EL (cell line): ENCODE measurements around the gene DLG5.
A peak's percentile ranks its signal among the peaks of the same experiment; 100 is the strongest.
"Not testable (repeated sequence)": the region's sequence is repeated elsewhere in the genome, so short reads cannot be mapped to it uniquely, and the experiment has no call there.

Experiments
- DNase-seq: peaks from one replicate; pipeline ENCODE4 v3.0.0-alpha.2; 2016

The DLG5 gene

DNA sequence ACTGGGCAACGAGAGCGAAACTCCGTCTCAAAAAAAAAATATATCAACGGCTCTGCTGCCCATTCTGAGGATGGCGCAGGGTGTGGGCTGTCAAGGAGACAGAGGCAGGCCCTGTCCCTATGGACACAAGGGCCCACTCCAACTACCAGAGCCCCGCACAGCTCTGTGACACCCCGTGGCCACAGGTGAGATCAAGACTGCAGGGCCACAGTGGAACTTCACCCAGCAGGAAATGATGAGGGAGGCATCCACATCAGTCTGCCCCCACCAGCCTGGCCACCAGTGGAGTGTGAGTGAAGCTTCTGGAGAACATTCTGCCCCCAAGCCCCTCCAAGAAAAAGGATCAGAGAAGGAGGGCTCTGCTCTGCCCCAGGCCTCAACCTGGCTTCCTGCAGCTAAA lies 136.7 kb downstream of the DLG5 start:
- DNase-seq, result no peak

DNA sequence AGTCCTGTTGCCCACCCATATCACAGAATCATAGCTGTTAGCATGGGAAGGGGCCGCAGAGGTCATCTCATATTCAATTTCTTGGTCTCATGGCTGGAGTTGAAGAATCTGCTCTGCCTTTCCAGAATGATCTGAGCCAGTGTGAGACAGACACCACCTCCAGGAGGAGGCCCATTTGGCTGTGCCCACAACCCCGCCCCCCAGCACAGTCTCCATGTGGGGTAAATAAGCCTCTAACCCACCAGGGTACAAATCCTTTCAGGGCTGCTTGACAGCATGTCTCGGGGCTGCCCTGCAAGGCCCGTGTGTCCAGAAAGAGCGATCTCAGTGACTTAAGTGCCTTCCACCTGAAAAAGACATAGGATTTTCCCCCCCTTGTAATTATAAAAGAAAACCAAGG lies 137.5 kb downstream of the DLG5 start:
- DNase-seq, result no peak

DNA sequence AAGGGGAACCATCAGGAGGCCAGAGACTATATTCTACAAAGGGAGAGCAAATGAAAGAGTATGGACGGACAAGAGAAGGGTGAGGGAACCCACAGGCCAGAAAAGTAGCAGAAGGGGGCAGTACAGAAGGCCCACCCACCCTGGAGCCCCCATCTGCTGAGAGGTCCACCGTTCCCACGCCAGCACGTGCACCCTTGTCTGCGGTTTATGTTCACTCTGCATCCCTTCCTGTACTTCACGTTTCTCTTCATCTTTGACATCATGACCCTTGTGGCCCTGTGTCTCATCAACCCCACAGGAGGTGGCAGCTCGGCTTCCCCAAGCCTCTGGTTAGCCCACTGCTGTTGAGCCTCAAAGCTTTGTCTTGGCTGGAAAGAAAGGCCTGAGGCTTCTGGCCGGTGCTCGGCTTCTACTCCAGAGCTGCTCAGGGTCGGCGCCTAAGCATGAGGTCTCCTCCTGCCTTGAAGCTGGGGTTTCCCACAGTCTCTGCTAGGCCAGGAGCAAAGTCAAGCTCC lies 138.0 kb downstream of the DLG5 start:
- DNase-seq, result no peak

DNA sequence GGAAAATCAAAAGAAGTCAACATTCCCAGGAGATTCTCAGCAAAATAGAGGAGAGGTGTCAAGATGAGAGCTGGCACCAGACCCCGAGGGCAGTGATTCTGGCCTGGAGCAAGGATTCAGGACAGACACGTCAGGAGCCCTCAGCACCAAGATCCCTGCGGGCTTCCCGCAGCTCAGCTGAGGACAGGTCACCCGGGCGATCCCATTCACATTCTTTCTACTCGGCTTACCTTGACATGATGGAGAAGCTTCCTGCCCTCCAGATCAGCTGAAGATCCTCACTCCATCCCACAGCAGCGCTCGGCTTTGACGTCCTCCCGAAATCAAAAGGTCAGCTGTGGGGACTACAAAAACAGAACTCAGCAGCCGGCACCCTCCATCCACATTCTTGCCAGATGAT lies 139.1 kb downstream of the DLG5 start:
- DNase-seq, result no peak

DNA sequence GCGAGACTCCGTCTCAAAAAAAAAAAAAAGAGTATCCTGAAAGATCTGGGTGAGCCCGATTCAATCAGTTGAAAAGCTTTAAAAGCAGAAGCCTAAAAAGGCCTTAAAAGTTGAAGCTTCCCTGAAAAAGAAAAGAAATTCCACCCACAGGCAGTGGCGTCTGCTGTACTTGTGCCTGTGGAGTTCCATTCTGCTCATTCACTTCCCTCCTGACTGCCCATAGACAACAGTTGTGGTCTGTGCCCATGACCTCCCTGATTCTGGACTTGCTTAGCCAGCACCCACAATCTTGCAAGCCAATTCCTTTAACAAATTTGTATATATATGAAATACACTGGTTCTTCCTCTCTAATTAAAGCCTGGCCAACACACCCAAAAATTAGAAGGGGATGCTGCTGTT lies 141.7 kb downstream of the DLG5 start:
- peak; percentile 80 for DNase-seq

DNA sequence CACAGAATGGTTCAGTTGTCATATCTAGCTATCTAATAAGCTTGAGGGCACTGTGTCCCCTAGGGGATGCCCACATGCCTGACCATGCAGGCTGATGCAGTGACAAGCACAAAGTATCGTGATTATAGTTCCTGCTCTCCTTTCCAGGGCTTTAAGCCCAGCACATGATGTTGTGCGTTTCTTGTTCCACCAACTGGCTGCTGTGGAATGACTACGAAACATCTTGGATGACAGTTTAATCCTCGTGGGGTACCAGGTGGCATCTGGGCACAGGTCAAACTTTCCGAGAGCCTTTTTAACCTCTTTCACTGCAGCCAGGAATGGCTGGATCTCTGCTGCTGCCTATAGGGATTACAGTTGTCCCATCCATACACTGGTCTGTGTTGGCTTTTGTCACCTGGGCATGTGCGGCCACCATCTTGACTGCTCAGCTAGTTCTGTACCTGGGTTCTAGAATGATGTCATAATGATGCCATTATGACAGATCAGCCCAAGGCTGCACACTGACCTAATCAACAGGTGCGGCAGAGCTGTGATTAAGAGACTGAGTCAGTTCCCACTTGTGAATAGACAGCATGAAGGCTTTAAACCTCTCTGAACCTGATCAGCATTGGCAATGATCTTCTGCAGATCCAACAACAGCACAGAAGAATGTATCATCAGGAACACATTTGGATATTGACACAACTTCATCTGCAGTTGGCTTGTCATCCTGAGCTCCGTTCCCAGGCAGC lies 144.1 kb downstream of the DLG5 start:
- no peak for DNase-seq

DNA sequence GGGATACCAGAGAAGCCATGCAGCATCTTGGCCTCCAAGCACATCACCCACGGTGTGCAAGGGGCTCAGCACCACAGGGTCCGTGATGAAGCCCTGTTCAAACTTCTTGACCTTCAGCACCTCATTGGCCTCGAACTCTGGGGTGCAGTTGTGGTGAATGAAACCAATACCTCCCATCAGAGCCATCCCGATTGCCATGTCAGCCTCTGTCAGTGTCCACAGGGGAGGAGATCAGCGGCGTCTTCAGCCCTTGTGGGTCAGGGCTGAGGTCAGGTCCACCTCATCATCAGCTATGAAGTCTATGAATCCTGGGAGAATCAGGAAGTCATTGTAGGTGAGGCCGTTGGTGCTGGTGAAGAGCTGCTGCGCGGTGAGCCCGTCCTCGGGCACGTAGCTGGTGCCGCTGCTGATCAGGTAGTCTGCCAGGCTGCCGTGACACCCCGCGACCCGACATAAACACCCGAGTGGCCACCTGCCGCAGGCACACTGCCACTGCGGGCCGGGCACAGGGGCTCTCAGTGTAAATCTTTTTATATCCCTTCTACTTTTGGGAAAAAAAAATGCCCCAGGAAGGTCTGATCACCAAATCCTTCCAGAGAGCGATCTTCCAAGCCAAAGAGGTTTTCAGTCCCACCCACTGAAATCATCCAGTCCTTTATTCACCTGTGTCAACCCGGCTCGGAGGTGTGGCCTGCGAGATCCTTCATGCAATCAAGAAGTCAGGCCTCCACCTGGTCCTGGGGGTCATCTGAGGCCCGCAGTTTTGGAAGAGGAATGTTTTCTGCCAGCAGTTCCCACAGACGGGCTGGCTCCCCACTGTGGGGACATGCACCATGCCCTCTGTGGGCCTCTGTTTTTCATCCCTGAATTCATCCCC lies 144.9 kb downstream of the DLG5 start:
- DNase-seq, result no peak

DNA sequence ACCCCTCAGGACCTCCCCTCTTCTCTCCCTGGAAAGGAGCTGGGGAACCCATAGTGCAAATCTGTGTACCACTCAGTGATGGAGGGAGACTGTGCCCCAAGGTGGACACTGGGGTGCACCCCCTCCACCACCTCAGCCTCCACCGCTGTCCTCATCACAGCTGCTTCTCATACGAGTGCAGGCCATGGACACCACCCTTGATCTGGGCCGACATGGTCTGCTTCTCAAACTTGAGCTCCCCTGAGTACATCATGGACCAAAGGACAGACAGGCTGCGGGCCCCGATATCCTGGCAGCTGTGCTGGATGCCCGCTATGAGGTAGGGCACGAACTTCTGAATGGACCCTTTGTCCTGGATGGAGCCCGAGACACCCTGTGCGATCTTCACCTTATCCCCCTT lies 146.4 kb downstream of the DLG5 start:
- DNase-seq, result no peak

DNA sequence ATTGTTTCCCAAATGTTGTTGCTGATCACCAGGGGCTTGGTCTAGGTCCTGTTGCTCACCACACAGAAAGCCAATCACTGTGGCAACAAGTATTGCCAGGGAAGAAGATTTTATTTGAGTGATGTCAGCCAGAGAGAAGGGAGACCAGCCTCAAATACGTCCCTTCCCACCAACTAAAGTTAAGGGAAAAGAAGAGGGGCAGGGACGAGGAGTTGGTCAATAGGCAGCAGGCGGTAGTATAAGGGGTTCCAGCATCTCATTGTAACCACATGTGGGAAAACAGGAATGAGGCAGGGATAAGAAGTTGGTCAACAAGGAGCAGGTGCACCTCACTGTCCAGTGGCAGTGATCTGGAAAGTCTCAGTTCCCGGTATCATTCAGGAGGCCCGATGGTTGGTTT lies 150.1 kb downstream of the DLG5 start:
- no peak for DNase-seq

DNA sequence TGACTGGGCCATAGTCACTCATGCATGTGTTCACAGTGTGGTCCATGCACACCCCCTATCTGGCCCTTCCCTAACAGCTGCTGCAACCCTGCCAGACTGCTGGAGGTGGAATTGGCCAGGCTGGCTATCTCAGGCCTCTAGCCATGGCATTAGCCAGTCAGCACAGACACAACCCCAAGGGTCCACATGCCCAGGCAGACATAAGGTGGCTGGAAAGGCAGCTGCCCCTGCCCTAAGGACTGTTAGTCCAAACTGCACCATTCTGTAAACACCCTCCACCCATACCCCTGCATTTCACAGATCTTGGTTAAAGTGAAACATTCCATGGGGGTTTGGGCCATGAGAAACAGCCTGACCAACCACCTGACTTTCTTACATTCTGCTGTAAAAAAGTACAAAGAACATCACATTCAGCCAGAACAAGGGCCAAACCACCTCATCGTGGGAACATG lies 151.6 kb downstream of the DLG5 start:
- DNase-seq, result no peak

DNA sequence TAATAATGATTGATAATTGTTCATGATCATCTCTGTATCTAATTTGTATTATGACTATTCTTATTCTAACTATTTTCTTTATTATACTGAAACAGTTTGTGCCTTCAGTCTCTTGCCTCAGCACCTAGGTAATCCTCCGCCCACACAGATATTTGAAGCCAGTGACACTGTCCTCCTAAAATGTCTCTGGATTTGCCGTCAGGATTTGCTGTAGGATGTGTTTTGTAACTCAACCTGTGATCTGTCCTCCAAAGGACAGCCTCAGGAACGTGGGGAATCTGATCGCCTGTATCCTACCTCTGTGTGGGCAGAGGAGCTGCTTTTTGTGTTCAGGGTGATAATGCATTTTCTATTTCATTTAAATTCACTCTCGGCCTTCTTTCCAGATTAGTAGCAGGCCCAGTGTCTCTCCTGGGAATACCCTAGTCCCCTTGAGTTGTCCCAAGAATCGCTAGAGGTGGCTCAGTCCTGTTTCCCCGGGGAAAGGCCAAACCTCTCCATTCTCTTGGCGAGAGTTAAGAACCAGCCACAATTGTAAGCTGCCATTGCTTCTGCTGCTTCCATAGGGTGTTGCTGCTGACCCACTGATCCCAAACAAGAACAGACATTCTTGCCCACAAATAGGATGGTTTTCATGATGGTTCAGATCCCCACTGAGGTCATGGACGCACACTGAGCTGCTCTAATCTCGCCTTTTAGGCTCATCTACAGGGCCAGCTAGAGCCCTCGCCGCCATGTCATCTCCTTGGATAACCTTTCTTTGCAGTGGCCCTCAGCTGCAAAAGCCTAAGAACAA lies 152.7 kb downstream of the DLG5 start:
- no peak for DNase-seq

DNA sequence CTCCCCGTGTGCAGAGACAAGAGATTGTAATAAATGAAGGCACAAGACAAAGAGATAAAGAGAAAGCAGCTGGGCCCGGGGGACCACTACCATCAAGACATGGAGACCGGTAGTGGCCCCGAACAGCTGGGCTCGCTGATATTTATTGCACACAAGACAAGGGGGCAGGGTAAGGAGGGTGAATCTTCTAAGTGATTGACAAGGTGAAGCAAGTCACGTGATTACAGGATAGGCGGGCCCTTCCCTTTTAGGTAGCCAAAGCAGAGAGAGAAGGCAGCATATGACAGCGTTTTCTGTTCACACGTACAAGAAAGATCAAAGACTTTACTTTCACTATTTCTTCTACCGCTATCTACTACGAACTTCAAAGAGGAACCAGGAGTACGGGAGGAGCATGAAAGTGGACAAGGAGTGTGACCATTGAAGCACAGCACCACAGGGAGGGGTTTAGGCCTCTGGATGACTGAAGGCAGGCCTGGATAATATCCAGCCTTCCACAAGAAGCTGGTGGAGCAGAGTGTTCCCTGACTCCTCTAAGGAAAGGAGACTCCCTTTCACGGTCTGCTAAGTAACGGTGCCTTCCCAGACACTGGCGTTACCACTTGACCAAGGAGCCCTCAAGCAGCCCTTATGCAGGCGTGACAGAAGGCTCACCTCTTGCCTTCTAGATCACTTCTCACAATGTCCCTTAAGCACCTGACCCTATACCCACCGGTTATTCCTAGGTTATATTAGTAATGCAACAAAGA lies 153.5 kb downstream of the DLG5 start:
- DNase-seq, result not testable (repeated sequence)

DNA sequence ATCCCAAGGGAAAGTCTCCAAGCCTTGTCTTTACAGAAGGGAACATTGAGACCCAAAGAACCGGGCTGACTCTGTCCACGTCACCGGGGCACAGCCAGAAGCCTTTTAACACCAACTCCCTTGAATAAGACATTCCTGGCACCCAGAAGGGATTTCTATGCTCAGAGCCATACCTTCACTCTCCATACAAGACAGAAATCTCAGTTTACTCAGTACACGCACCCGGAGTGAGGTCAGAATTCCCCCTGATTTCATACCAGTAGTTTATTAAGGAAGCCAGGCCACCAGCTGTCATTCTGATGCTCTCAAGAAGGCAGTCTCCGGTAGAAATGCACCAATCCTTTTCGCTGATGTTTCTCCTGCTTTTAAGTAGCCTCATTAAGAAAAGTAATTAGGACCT lies 154.7 kb downstream of the DLG5 start:
- no peak for DNase-seq

DNA sequence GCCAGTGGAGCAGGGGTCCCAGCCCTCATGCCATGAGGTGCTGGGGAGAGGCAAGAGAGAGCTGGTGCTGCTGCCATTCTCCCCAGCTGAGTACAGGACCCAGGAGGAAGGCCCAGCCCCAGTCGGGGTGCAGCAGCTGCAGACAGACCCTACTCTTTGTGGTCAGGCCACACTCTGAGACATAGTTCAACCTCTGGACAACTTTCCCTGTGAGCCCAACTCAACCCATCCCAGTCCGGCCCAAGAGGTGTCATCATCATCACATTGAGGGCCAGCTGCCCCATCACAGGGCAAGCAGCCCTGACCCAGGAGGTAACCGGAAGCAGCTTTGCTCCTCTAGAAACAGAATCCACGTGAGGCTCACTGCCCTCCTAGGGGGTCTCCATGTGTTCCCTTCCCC lies 155.1 kb downstream of the DLG5 start:
- no peak for DNase-seq

DNA sequence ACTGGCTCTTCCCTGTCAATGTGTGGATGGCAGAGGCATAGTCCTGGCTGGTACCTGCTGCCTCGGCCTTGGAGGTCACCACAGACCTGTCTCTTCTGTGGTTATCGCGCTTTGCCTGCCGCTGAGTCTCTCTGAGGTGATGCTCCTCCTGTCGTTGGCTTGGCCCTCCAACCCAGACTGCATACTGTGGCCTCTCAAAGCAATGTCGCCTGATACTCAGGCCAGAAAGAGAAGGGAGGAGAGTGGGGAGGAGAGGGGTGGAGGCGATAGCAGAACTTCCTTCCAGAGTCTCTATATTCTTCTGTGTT lies 155.7 kb downstream of the DLG5 start:
- DNase-seq, result no peak

DNA sequence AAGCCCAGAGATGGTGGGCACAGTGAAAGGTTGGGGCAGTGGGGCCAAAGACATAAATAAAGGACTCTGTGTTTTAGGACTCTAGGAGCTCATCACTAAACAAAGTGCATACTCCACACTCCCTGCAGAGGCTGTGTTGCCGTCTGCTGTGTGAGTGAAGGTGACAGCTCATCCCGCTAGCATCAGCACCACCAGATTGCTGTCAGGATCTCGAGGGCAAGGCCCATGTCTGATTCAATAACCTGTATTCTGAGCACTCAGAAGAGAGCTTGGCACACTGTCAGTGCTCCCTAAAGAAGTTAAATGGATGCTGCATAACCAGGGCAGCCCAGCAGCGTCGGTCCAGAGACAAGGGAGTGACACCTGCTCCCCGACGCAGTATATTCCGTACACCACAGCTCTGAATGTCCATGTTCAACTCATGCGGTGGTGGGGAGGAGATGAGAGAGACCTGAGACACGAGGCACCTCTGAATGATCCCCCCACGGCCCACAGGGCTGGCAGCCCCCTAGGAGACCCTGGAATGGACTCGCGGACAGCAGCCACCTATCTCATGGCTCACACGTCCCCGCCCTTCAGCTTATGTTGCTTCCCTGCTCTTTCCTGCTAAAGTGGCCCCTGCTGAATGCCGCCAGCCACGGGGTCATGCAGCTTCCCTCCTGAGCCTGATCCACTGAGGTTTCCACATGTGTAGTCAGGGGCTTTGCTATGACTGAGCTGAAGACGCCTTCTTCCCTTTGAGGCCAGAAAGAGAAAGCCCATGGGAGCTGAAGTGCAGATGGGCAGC lies 156.3 kb downstream of the DLG5 start:
- no peak for DNase-seq

DNA sequence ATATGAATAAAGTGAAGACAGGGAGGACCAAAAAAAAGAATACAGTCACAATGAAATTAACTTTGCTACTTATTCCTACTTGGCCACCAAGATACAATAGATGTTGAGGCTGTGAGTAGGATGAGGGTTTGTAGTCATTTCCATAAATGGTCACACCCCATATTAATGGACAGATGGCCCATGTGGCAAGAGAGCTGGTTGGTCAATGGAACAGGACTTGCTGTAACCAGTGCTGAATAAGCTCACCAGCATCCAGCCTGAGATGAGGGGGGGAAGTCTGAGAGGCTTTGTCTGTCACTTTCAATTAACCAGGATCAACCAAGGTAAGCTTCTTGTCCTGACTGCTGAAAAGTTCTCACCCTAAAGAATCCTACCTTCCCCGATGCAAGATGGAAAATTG lies 158.5 kb downstream of the DLG5 start:
- DNase-seq, result no peak

DNA sequence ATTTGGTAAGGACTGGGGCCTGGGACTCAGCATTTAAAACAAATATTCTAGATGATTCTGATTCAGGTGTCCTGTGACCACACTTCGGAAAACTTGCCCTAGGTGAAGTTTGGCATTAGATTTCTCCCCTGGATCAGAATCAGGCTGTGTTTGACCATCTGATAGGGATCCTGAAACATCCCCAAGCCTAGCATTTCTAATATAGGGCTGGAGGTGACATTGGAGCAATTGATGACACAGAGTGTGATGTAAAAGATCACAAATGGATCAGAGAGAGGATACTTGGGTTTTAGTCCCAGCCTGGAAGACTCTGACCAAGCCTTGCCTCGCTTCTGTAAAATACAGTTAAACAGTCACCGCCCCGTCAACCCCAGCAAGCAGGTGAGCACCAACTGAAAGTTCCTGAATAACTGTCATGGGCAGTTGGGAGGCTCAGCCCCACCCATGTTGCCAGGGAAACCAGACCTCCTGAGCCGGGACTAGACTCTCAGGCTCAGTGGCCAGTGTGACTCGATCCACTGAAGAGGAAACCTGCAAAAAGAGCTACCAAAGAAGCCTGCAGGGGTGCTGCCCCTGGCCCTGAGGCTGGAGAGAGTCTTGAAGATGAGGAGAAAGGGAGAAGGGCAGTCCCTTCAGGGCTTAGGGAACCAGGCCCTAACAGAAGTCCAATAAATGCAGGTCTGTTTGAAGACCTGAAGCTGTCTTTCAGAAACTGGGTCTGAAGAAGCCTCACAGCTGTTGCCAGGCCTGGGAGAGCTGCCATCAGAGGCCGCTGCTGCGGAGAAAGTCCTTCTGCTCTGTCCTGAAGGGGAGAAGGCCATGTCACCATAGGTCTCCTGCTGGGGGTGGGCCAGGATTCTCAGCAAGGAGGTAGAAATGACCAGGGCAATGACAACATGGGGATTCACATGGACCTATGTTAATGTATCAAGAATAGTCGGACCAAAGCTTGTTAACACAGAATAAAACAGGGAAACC lies 162.8 kb downstream of the DLG5 start:
- no peak for DNase-seq

DNA sequence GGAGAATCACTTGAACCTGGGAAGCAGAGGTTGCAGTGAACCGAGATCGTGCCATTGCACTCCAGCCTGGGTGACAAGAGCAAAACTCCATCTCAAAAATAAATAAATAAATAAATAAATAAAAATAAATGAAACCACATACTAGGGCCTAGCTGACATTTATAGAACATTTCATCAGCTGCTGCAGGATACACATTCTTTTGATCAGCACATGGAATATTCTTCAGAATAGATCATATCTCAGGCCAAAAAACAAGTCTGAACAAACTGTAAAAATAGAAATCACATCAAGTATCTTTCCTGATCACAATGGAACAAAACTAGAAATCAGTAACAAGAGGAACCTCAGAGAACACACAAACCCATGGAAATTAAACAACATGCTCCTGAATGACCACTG lies 168.1 kb downstream of the DLG5 start:
- not testable (repeated sequence) for DNase-seq
